NCI-H82 treated with DMSO at 0.1 percent for 48 hours (cell line): ENCODE measurements around the gene PALMD.

ENCODE experiments used
- DNase-seq: peaks from one replicate; lab custom pipeline; 2025; ENCODE audit not compliant: unreplicated experiment; lab: John Stamatoyannopoulos, UW

PALMD gene

DNA sequence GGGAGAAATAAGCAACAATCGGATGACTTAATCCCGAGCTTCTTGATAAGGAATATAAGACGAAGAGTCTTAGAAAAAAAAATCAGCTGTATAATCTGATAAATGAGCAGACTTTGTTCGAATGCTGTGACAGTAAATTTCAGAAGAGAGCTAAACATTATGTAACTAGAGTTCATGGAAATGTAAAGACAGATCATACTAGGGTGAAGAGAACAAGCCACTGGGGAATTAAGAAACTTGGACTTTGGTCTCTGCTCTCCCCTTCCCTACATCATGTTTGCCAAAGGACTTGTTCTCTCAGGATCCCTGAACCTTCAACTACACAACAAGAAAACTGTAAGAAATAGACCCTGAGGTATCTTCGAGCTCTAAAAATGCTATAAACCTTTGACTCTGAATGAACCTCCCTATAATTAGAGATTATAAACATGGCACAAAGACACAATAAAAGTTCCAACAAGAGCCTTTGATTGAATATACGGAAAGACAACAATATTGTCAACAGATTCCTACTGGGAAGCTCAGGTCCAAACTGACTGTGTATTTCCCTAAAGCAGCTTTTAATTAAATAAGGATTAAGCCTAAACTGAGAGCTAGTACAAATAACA, 93.0 kb downstream of the PALMD start:
- DNase-seq, result peak; percentile 85

DNA sequence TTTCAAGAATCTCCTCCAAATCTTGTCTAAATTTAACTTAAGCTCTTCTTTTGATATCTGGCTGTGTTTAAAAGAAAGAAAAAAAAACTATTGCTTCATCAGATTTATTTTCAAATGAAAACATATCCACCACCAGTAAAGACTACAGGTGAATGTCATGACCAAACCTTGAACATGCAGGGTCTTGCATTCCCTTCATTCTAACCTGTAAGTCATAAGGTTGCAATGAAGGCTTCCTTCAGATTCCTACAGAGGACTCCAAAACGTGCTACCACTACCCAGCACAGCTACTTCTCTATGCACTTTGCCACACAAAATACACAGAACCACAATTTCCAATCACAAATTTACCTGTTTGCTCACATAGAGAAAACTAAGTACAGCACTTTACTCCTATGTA, 94.2 kb downstream of the PALMD start:
- DNase-seq, result no peak
